Right cardiac atrium (tissue), 5 donors: ENCODE results near the gene MYO7B. TPM values are rescaled to one million over a fixed set of nuclear protein-coding genes. Genes with fewer than 3 reads are reported as not detected.
"Not testable (repeated sequence)": the region's sequence is repeated elsewhere in the genome, so short reads cannot be mapped to it uniquely, and the experiment has no call there.

Source experiments
- ATAC-seq, 2 donors: fragments of 200-7000 bp; cut with Tn5 transposase; one replicate each; pipeline versions ENCODE4 v1.8.0 to v1.9.1; 2020; ENCODE audit warnings: moderate library complexity in 2 of 2, mild to moderate bottlenecking in 1 of 2
- DNase-seq, 3 donors: peaks; one replicate each; pipeline ENCODE4 v3.0.0-alpha.2; 2020
- H3K27ac ChIP-seq: one replicate; pipeline ENCODE4 v1.5.1; 2013; ENCODE audit warnings: mild to moderate bottlenecking, low read length, control low read depth, moderate library complexity
- H3K27me3 ChIP-seq: one replicate; pipeline ENCODE4 v1.6.1; 2013; ENCODE audit not compliant: control insufficient read depth, insufficient read depth
- H3K4me1 ChIP-seq: one replicate; pipeline ENCODE4 v1.6.1; 2013; ENCODE audit warnings: low read length; ENCODE audit not compliant: control insufficient read depth, insufficient read depth
- H3K4me3 ChIP-seq: one replicate; pipeline ENCODE4 v1.5.1; 2013; ENCODE audit warnings: low read length, control low read depth
- H3K9me3 ChIP-seq: one replicate; pipeline ENCODE4 v1.6.1; 2013; ENCODE audit warnings: low read length; ENCODE audit not compliant: control insufficient read depth
- WGBS: extraction: QIAGEN DNeasy Blood & Tissue Kit; methylation state at CpG from one replicate; pipeline ENCODE4 v1.1.7; 2013; 5-methylcytosine and 5-hydroxymethylcytosine counted together
- intact Hi-C, 4 donors: fragments of 100-400 bp; cut with DNase I; formaldehyde crosslinking; loops; one replicate each; pipeline versions ENCODE4 v1.11.0 to v1.14.0; 2022 to 2023
- polyA plus RNA-seq: library from polyadenylated mRNA; stranded (reverse); fragments of 200-250 nt; gene quantifications from one replicate; pipeline ENCODE4 v1.2.3, GENCODE V29; 2013
- total RNA-seq, 4 donors: library from RNA; stranded (reverse); fragmentation: NEBNext Ultra II Directional; extraction: Animal tissue kit (Norgen Biotek cat#: 25700); gene quantifications; one replicate each; pipeline ENCODE4 v1.2.1, GENCODE V29; 2021
- donor health status: healthy with polysubstance abuse.
- donor health status: DM: no; HTN: yes; CAD: no.
- donor health status: DM: no; HTN: no; CAD: no.
- donor health status: DM: no; HTN: yes; CAD: no; lungs with severe emphysema.
- donor health status: DM: yes; HTN: yes; CAD: no.

The MYO7B gene
- total and polyA plus RNA-seq, 5 donors = 0.29 to 0.81 (median 0.45) TPM

GRCh38 chr2:127524198-127524834 is 11.2 kb upstream of the MYO7B start:
- 96% methylated on average over 7 of the region's 7 CpGs for WGBS
- H3K4me1 ChIP-seq, ATAC-seq, H3K27ac ChIP-seq, H3K9me3 ChIP-seq, DNase-seq, H3K27me3 ChIP-seq, H3K4me3 ChIP-seq, intact Hi-C loops: not testable (repeated sequence)

- under 1% methylated on average over 19 of the region's 19 CpGs for WGBS
- ATAC-seq = peak in 1 of 2 donors; percentile 4
- no peak for DNase-seq
- Histone ChIP-seq H3K9me3 (peaks cover 2% of the 10 kb centered on the region), H3K27ac (peak overlapping the region; percentile 73), H3K4me3 (peak overlapping the region; percentile 72), H3K27me3 (no peaks in the 10 kb centered on the region), H3K4me1 (peaks cover 2% of the 10 kb centered on the region)
- intact Hi-C loops = loop anchor here in 2 of 4 donors (5.0 kb wide), 1 partner anchor 177 kb away; the partner anchor contains the start of gene SFT2D3 (in 2 of the 2)
Measured at GRCh38 chr2:127525691-127526131, 9.8 kb upstream of the MYO7B start.

- Histone ChIP-seq H3K4me3 (peak within 1 kb of the TSS; percentile 72), H3K27ac (peak within 1 kb of the TSS; percentile 73), H3K27me3 (no peaks in the 10 kb centered on the region), H3K4me1 (peaks cover 2% of the 10 kb centered on the region), H3K9me3 (peaks cover 2% of the 10 kb centered on the region)
- DNase-seq = peak; percentile 96 to 98 (median 98)
- ATAC-seq = peak; percentile 97 to 98
- under 1% methylated on average over 70 of the region's 70 CpGs for WGBS
- intact Hi-C loops = loop anchor here in 2 of 4 donors (5.0 kb wide), 1 partner anchor 176 kb away; the partner anchor contains the start of gene SFT2D3 (in 2 of the 2)
Measured at GRCh38 chr2:127526132-127527000, 9.1 kb upstream of the MYO7B start, which contains the start of gene IWS1. Gene IWS1, minus strand, starts transcription at chr2:127526489. Its CDS starts 281 bp downstream, at chr2:127526208.

- DNase-seq (no peak), ATAC-seq (peak; percentile 10 to 17)
- H3K27me3 ChIP-seq = no peaks in the 10 kb centered on the region
- H3K4me1 ChIP-seq = peaks cover 2% of the 10 kb centered on the region
- WGBS = 21% methylated on average over 13 of the region's 13 CpGs
- intact Hi-C loops = loop anchor here in 2 of 4 donors (5.0 kb wide), 1 partner anchor 175 kb away; the partner anchor contains the start of gene SFT2D3 (in 2 of the 2)
- H3K4me3 ChIP-seq = peak overlapping the region; percentile 72
- H3K27ac ChIP-seq = peak overlapping the region; percentile 73
- peaks cover 2% of the 10 kb centered on the region for H3K9me3 ChIP-seq
Measured at GRCh38 chr2:127527001-127527804, 8.3 kb upstream of the MYO7B start.

GRCh38 chr2:127528487-127528886 is 7.0 kb upstream of the MYO7B start:
- Histone ChIP-seq H3K4me3 (no peak overlapping the region), H3K27me3 (no peaks in the 10 kb centered on the region), H3K4me1 (peaks cover 2% of the 10 kb centered on the region), H3K9me3 (peaks cover 2% of the 10 kb centered on the region), H3K27ac (no peak overlapping the region)
- DNase-seq (no peak), ATAC-seq (no peak)
- WGBS = 49% methylated on average over 4 of the region's 4 CpGs
- intact Hi-C loops = loop anchor here in 2 of 4 donors (5.0 kb wide), 1 partner anchor 174 kb away; the partner anchor contains the start of gene SFT2D3 (in 2 of the 2)

- not testable (repeated sequence) for H3K4me1 ChIP-seq, H3K27me3 ChIP-seq, H3K27ac ChIP-seq, DNase-seq, ATAC-seq, H3K9me3 ChIP-seq, H3K4me3 ChIP-seq
- intact Hi-C loops = loop anchor here in 2 of 4 donors (5.0 kb wide), 1 partner anchor 173 kb away; the partner anchor contains the start of gene SFT2D3 (in 2 of the 2)
- 83% methylated on average over 2 of the region's 2 CpGs for WGBS
Measured at GRCh38 chr2:127529416-127529815, 6.1 kb upstream of the MYO7B start.

- ATAC-seq = no peak
- no peak for DNase-seq
- Histone ChIP-seq H3K27me3 (no peaks in the 10 kb centered on the region), H3K9me3 (peaks cover 2% of the 10 kb centered on the region), H3K27ac (no peak overlapping the region), H3K4me1 (peaks cover 2% of the 10 kb centered on the region), H3K4me3 (no peak overlapping the region)
- intact Hi-C loops = no loop called here
- WGBS = 83% methylated on average over 3 of the region's 3 CpGs
Measured at GRCh38 chr2:127530245-127531140, 5.0 kb upstream of the MYO7B start.

- DNase-seq (no peak), ATAC-seq (no peak)
- Histone ChIP-seq H3K9me3 (peaks cover 2% of the 10 kb centered on the region), H3K27ac (no peak overlapping the region), H3K4me1 (peaks cover 2% of the 10 kb centered on the region), H3K4me3 (no peak overlapping the region), H3K27me3 (no peaks in the 10 kb centered on the region)
- intact Hi-C loops = no loop called here
- 61% methylated on average over 4 of the region's 4 CpGs for WGBS
Measured at GRCh38 chr2:127531221-127531648, 4.2 kb upstream of the MYO7B start.

GRCh38 chr2:127532296-127532695 is 3.2 kb upstream of the MYO7B start:
- H3K4me1 ChIP-seq = peaks cover 2% of the 10 kb centered on the region
- DNase-seq (no peak), ATAC-seq (no peak)
- no peak overlapping the region for H3K27ac ChIP-seq
- H3K9me3 ChIP-seq = peaks cover 2% of the 10 kb centered on the region
- intact Hi-C loops = no loop called here
- no peak overlapping the region for H3K4me3 ChIP-seq
- WGBS = 92% methylated on average over 8 of the region's 8 CpGs
- H3K27me3 ChIP-seq = no peaks in the 10 kb centered on the region
